Stimulated activated CD4-positive, alpha-beta T cell treated with anti-CD3 and anti-CD28 coated beads, Interleukin-4, amount 100 ng/mL, for 4 hours (primary cell): ENCODE measurements around the gene TMCC1.
A peak's percentile ranks its signal among the peaks of the same experiment; 100 is the strongest.
"Not testable (repeated sequence)": the region's sequence is repeated elsewhere in the genome, so short reads cannot be mapped to it uniquely, and the experiment has no call there.

Experiments
- DNase-seq, 2 experiments: peaks; one replicate each; pipeline ENCODE4 v3.0.0-alpha.2; 2020

TMCC1 gene

GRCh38 chr3:129641567-129642260 is 251.8 kb downstream of the TMCC1 start:
- DNase-seq = not testable (repeated sequence)

- DNase-seq = not testable (repeated sequence)
Observed at GRCh38 chr3:129640985-129641384, 252.5 kb downstream of the TMCC1 start.

GRCh38 chr3:129638481-129638880 is 255.0 kb downstream of the TMCC1 start:
- DNase-seq = no peak

GRCh38 chr3:129636082-129636481 is 257.4 kb downstream of the TMCC1 start:
- DNase-seq = no peak

- DNase-seq = no peak
Observed at GRCh38 chr3:129635656-129636055, 257.9 kb downstream of the TMCC1 start.

GRCh38 chr3:129633751-129634481 is 259.6 kb downstream of the TMCC1 start:
- DNase-seq = no peak

GRCh38 chr3:129632977-129633376 is 260.5 kb downstream of the TMCC1 start:
- DNase-seq = no peak

GRCh38 chr3:129632556-129632955 is 261.0 kb downstream of the TMCC1 start:
- DNase-seq = no peak

GRCh38 chr3:129632056-129632455 is 261.5 kb downstream of the TMCC1 start:
- DNase-seq = no peak

- DNase-seq = no peak
Observed at GRCh38 chr3:129629011-129629410, 264.5 kb downstream of the TMCC1 start.

- no peak for DNase-seq
Observed at GRCh38 chr3:129628169-129628522, 265.4 kb downstream of the TMCC1 start.

- peak; percentile 47 to 57 for DNase-seq
Observed at GRCh38 chr3:129627350-129628168, 266.0 kb downstream of the TMCC1 start.

GRCh38 chr3:129626744-129627349 is 266.7 kb downstream of the TMCC1 start:
- DNase-seq = peak; percentile 43 to 66

GRCh38 chr3:129625072-129625874 is 268.2 kb downstream of the TMCC1 start:
- DNase-seq = no peak

GRCh38 chr3:129624347-129625071 is 269.0 kb downstream of the TMCC1 start:
- no peak for DNase-seq

GRCh38 chr3:129623447-129624118 is 269.9 kb downstream of the TMCC1 start:
- DNase-seq = no peak

GRCh38 chr3:129622933-129623332 is 270.6 kb downstream of the TMCC1 start:
- no peak for DNase-seq

GRCh38 chr3:129622226-129622874 is 271.2 kb downstream of the TMCC1 start:
- DNase-seq = no peak

GRCh38 chr3:129621626-129622225 is 271.8 kb downstream of the TMCC1 start:
- no peak for DNase-seq
